Activated CD8-positive, alpha-beta memory T cell treated with anti-CD3 and anti-CD28 coated beads, Interleukin-2, amount 50 U/mL, for 1 hour (primary cell): ENCODE data around the gene ADCK2.
"Not testable (repeated sequence)": the region's sequence is repeated elsewhere in the genome, so short reads cannot be mapped to it uniquely, and the experiment has no call there.

Experiments used
- DNase-seq: peaks from one replicate; pipeline ENCODE4 v3.0.0-alpha.2; 2020; ENCODE audit errors: extremely low read depth

The ADCK2 gene, protein sequence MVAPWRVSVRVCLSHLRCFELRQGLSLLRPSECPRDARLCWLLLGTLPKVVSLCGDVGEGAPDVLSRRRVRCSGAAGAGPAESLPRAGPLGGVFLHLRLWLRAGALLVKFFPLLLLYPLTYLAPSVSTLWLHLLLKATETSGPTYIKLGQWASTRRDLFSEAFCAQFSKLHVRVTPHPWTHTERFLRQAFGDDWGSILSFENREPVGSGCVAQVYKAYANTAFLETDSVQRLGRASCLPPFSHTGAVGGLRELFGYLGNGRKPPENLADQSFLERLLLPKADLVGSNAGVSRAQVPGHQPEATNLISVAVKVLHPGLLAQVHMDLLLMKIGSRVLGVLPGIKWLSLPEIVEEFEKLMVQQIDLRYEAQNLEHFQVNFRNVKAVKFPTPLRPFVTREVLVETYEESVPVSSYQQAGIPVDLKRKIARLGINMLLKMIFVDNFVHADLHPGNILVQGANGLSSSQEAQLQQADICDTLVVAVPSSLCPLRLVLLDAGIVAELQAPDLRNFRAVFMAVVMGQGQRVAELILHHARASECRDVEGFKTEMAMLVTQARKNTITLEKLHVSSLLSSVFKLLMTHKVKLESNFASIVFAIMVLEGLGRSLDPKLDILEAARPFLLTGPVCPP

GRCh38 chr7:140672382-140673062 lies at the start of gene ADCK2:
Gene ADCK2 (plus strand): TSS chr7:140672945. CDS start chr7:140673331, 386 bp downstream.
- no peak for DNase-seq

- no peak for DNase-seq
These were observed 48.8 kb upstream of the ADCK2 start for GRCh38 chr7:140623980-140624379.

- DNase-seq = no peak
These were observed 48.2 kb upstream of the ADCK2 start for GRCh38 chr7:140624392-140625191.

- not testable (repeated sequence) for DNase-seq
These were observed 47.6 kb upstream of the ADCK2 start for GRCh38 chr7:140625192-140625558.

DNA sequence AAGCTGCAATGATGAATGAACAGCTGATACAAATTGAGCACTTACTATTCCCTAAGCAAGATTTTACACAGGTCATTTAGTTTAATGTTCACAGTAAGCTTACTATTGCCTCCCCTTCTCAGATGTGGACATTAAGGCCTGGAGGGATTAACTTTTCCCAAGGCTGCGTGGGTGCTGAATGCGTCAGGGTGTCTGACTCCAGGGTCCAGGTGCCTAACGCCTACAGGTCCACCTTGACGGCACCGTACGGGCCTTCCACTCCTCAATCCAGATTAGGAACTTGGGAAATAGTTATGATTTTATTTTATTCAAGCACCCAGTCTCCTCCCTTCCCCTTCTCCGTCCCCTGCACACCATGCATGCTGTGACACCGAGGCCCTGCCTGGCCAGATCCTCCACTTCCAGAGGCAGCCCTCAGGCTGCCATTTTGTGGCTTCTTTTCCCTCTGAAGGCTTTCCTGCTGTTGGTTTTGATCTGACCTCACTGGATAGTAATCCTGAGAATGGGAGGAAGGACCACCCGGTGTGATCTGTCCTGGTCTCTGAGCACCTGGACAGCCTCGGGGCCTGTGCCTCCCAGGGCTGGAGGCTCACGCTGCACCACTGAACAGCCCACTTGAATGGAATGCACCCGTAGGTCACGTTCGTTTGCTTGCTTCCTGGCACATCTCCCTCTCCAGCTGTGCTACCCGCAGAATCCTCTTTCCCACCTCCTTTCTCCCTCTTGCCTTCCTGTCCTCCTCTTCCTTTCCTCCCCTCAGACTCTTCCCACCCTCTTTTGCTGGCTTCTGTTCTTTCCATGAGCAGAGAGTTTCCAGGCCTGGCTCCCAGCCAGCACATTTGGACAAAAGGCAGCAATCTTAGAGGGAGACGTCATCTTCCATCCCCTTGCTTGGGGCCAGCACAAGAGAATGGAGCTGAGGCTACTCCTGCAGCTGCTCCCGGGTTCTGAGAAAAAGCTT lies 46.6 kb upstream of the ADCK2 start:
- no peak for DNase-seq

- no peak for DNase-seq
These were observed 41.7 kb upstream of the ADCK2 start for GRCh38 chr7:140631021-140631420.

DNA sequence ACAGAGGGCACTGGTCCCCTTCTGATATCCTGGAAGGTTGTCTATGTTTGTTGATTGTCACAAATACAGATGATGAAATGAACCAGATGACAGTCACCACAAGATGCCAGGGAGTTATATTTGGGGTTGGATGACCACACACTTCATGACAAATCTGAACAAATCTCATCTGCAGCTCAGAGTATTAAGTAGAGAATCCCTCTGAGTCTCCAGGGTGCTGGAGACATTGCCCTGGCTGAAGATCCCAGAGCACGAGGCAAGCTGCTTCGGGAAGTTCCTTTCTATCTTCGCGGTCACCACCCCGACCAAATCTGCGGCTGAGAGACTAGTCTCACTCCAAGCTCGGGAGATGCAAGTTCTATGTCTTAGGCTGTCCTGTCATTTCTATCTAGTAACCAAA lies 41.1 kb upstream of the ADCK2 start:
- no peak for DNase-seq

DNA sequence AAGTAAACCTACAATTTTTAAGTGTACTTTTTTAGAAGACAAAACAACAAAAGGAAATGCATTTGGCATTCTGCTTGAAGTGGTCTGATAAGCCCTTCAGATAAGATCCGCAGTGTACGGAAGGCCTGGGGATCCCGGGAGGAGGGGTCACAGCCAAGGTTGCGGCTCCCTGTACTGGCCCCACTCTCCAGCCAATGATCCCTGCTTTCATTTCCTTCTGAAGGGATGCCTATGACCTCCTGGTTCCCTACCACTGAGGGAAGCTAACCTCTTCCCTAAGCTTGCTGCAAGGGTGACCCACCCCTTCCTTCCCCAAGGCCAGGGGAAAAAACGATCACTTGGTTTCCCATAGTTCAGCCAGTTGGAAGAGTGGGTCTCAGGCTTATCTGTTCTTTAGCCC lies 37.4 kb upstream of the ADCK2 start:
- no peak for DNase-seq

- no peak for DNase-seq
These were observed 36.9 kb upstream of the ADCK2 start for GRCh38 chr7:140635816-140636215.

DNA sequence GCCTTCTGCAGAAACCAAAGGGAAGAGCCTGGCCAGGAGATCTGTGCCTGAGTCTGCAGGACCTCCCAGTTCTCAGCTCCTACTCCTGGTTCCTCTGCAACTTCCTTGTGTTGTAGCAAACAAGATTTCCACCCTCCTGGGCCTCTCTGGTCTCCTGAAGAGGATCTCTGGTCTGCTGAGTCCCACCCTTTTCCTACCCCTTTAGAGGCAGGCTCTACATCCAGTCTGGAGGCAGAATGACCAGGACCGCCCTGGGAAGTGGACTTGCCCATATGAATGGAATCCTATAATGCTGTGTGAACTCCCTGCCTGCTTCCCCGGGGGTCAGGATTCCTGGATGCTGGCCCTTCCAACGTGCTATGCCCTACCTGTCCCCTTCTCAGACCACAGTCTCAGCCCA lies 35.3 kb upstream of the ADCK2 start:
- no peak for DNase-seq

DNA sequence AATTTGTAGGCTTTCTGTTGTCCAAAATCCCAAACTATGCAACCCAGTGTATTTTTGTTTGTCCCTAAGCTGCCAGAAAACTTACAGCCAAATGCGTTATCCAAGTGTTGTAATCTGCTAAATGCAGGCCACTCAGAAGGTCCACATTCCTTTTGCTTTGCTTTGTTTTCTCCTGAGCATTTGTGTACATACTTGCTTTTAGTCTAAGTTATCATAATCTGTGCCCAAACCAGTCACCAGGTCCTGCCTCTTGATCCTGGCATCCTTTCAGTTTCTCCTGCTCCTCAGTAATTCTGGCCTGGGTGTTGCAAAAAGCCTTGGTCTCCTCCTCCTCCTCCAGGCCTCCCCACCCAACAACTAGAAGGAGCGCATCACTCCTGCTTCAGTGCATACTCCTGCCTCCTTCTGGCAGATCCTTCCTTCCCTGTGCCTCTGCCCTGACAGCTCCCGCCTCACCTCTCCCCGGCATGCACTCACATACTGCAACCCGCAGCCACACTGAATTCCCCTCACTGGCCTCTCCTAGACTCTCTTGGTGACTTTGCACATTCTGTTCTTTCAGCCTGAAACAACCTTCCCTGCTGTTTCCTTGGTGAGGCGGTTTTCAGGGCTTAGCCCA lies 34.5 kb upstream of the ADCK2 start:
- no peak for DNase-seq

DNA sequence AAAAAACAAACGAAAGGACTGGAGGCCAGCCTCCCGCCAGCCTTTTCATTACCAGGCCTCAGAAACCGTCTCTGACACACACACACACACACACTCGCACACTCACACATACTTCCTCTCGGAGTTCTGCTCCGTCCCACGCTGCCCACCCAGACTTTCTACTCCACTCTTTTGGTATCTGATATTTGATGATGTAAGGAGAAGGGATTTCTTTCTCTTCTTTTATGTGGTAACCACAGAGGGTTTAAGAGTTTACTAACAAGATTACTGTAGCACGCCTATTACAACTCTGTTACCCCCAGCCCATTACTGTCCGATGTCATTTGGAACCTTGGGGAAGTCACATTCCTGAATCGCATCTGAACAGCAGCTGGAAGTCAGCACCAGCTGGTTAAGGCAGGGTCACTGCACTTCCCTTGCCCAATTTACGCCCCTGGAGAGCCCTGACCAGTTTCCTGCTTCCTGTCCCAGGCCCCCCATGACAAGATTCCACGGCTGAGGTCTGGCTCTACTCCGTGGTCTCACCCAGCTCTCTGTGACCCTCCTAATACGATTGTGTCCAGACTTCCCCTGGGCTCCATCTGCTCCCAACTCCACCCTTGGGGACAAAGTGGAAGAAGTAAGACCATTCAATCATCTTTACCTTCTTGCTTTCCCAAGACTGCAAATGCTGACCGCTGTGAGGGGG lies 33.2 kb upstream of the ADCK2 start:
- no peak for DNase-seq

- no peak for DNase-seq
These were observed 32.6 kb upstream of the ADCK2 start for GRCh38 chr7:140640060-140640637.

- no peak for DNase-seq
These were observed 31.8 kb upstream of the ADCK2 start, which contains the start of gene DENND2A for GRCh38 chr7:140640727-140641523. Gene DENND2A (minus strand): TSS chr7:140640813. CDS start chr7:140602397, 38,416 bp downstream.

DNA sequence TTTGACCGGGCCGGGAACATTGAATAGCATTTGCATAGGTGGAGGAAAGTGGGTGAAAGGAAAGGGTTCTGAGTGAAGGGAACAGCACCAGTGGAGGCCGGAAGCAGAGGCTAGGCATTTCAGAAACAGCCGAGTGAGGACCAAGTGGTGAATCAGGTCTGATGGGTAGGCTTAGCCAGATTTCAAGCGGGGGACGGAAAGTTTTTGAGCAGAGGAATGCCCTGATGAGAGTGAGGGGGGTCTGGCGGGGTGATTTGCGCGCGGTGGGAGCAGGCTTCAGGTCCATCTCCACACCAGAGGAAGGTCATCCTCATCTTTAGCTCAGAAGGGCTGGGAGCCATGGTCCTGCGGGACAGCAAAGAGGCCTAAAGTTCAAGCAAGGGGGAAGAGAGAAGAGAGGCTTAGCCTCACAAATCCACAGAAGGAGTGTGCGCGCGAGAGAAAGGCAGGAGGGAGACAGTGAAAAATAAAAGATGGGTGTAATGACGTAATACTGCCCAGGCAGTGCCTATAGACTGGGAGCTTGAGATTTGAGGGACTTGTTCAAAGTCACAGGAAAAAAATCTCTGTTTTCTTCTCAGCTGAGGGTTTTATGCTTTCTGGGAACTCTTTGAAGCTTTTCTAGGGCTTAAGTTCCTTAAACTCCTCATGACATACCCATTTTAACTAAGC lies 31.1 kb upstream of the ADCK2 start:
- DNase-seq = no peak

- DNase-seq = no peak
These were observed 29.3 kb upstream of the ADCK2 start for GRCh38 chr7:140643416-140643815.

DNA sequence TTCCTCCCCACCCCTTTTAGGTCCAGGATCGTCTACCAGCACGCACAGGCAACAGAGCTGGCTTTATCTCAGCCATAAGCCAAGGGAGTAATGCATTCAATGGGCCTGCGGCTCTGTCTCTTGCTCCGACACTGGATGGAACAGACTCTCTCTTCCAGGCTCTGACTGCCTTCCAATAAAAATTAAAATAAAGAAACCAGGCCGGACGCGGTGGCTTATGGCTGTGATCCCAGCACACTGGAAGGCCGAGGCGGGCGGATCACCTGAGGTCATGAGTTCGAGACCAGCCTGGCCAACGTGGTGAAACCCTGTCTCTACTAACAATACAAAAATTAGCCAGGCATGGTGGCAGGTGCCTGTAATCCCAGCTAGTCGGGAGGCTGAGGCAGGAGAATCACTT lies 28.0 kb upstream of the ADCK2 start:
- DNase-seq = not testable (repeated sequence)
